K562 (cell line): ENCODE results near the gene VEGFA. TPM values are rescaled to one million over a fixed set of nuclear protein-coding genes. Genes with fewer than 3 reads are reported as not detected.

ENCODE experiments used
- ATAC-seq: fragments of 200-7000 bp; cut with Tn5 transposase; 3 replicates; pipeline ENCODE4 v1.9.1; 2020; ENCODE audit warnings: moderate library complexity
- BruUV-seq: library from RNA; stranded (reverse); fragments of 400-500 nt; replicated peaks from 2 replicates; lab custom pipeline; 2021; lab: Mats Ljungman, UMichigan
- CTCF ChIA-PET: fragments of 300-600 bp; formaldehyde crosslinking; extraction: SDS; loops from one replicate; lab custom pipeline; 2021; ENCODE audit warnings: low intra/inter-chr PET ratio; lab: Yijun Ruan, JAX
- POLR2A ChIA-PET: fragments of 300-600, 350-650 bp; sonication (Branson Sonifier 250); formaldehyde crosslinking; extraction: SDS; loops from one replicate; lab custom pipeline; 2021; ENCODE audit warnings: antibody characterized with exemption, inconsistent platforms; lab: Yijun Ruan, JAX
- DNase-seq, 4 experiments: peaks; one replicate each; pipeline versions ENCODE4 v3.0.0 to v3.0.0-alpha.2; 2011 to 2018; ENCODE audit warnings: low spot score in 3 of 4, mixed read lengths in 3 of 4; ENCODE audit errors: extremely low read depth in 1 of 4
- FAIRE-seq: peaks from 2 replicates; lab custom pipeline; 2011; peaks lifted over from hg19 to GRCh38; lab: Jason Lieb, UNC
- H2AFZ ChIP-seq: 2 replicates; pipeline ENCODE4 v1.6.0; 2011; ENCODE audit warnings: low read depth, low read length, control low read depth, inconsistent platforms
- H3K27ac ChIP-seq: fragments of 200-600 bp; 3 replicates; pipeline ENCODE4 v1.8.0; 2011; ENCODE audit warnings: low read depth, mild to moderate bottlenecking, control low read depth, inconsistent platforms, low read length, moderate library complexity, mixed read lengths; ENCODE audit errors: extremely low read depth
- H3K27me3 ChIP-seq, 2 experiments: fragments of 300-600 bp in 1 of 2; 2 replicates in 1 of 2; 3 replicates in 1 of 2; pipeline versions ENCODE4 v1.6.0 to v1.8.0; 2011; ENCODE audit warnings: inconsistent platforms in 2 of 2, low read length in 2 of 2, mild to moderate bottlenecking in 1 of 2, mixed read lengths in 1 of 2, moderate library complexity in 1 of 2; ENCODE audit not compliant: control insufficient read depth in 2 of 2, insufficient read depth in 2 of 2
- H3K36me3 ChIP-seq: fragments of 300-600 bp; 3 replicates; pipeline ENCODE4 v1.8.0; 2011; ENCODE audit warnings: mild to moderate bottlenecking, low read length, inconsistent platforms; ENCODE audit not compliant: control insufficient read depth, insufficient read depth
- H3K4me1 ChIP-seq, 2 experiments: fragments of 200-600 bp in 1 of 2; replicated peaks in 1 of 2; 2 replicates in 1 of 2; 3 replicates in 1 of 2; pipeline versions ENCODE4 v1.5.1 to v1.8.0; 2011; ENCODE audit warnings: inconsistent platforms in 2 of 2, low read length in 2 of 2, mild to moderate bottlenecking in 1 of 2, mixed read lengths in 1 of 2, moderate library complexity in 1 of 2; ENCODE audit not compliant: control insufficient read depth in 2 of 2, insufficient read depth in 2 of 2
- H3K4me2 ChIP-seq: 2 replicates; pipeline ENCODE4 v1.6.1; 2011; ENCODE audit warnings: low read length, control low read depth, inconsistent platforms, mixed read lengths; ENCODE audit not compliant: insufficient read depth
- H3K4me3 ChIP-seq: fragments of 200-600 bp; sonication (generic), shearing (Covaris generic); 2 replicates; pipeline ENCODE4 v1.5.1; 2016; ENCODE audit warnings: control low read depth, inconsistent platforms
- H3K79me2 ChIP-seq: fragments of 200-600 bp; 3 replicates; pipeline ENCODE4 v1.8.0; 2011; ENCODE audit warnings: low read length, inconsistent platforms; ENCODE audit not compliant: control insufficient read depth, insufficient read depth
- H3K9ac ChIP-seq, 2 experiments: 2 replicates each; pipeline versions ENCODE4 v1.6.0 to v1.6.1; 2011; ENCODE audit warnings: low read depth in 2 of 2, low read length in 2 of 2, control low read depth in 1 of 2, inconsistent platforms in 1 of 2, mild to moderate bottlenecking in 1 of 2, mixed read lengths in 1 of 2; ENCODE audit not compliant: insufficient read depth in 1 of 2
- H3K9me1 ChIP-seq: one replicate; pipeline ENCODE4 v1.6.0; 2011; ENCODE audit warnings: inconsistent platforms, mild to moderate bottlenecking, low read length, moderate library complexity; ENCODE audit not compliant: control insufficient read depth, insufficient read depth
- H3K9me3 ChIP-seq: replicated peaks from 2 replicates; pipeline ENCODE4 v1.5.1; 2011; ENCODE audit warnings: low read depth, low read length, inconsistent platforms; ENCODE audit not compliant: control insufficient read depth, insufficient read depth
- H4K20me1 ChIP-seq: replicated peaks from 2 replicates; pipeline ENCODE4 v1.6.1; 2011; ENCODE audit warnings: low read length, inconsistent platforms, mixed read lengths; ENCODE audit not compliant: control insufficient read depth, insufficient read depth
- GABPA ChIP-seq: fragments of 200-800 bp; sonication (Bioruptor generic); conservative IDR thresholded peaks from 2 replicates; pipeline ENCODE4 v1.6.1; 2016; ENCODE audit warnings: low read depth, missing genetic modification characterization, missing compliant biosample characterization
- HDAC2 ChIP-seq: fragments of 450-650 bp; IDR thresholded peaks from 2 replicates; pipeline ENCODE4 v1.6.1; 2016; ENCODE audit warnings: mild to moderate bottlenecking
- MCM3 ChIP-seq: fragments of 450-650 bp; IDR thresholded peaks from 2 replicates; pipeline ENCODE4 v1.6.1; 2016
- PHB ChIP-seq: fragments of 250-450 bp; sonication (Bioruptor Pico); IDR thresholded peaks from 2 replicates; pipeline ENCODE4 v1.5.0; 2021
- POLR2AphosphoS2 ChIP-seq: IDR thresholded peaks from 2 replicates; pipeline ENCODE4 v1.6.1; 2012; ENCODE audit warnings: low read length, improper control_type of control experiment
- TFAM ChIP-seq: fragments of 250-450 bp; sonication (Bioruptor Pico); conservative IDR thresholded peaks from 2 replicates; pipeline ENCODE4 v1.5.0; 2021; ENCODE audit warnings: mild to moderate bottlenecking, moderate library complexity
- ZNF134 ChIP-seq: fragments of 250-450 bp; sonication (Bioruptor Pico); conservative IDR thresholded peaks from 2 replicates; pipeline ENCODE4 v1.4.0; 2020
- ZNF507 ChIP-seq: conservative IDR thresholded peaks from 2 replicates; pipeline ENCODE4 v1.6.1; 2017; ENCODE audit warnings: missing genetic modification characterization, missing compliant biosample characterization
- WGBS: fragments of 100-300 bp; shearing (Covaris generic); methylation state at CpG from one replicate; pipeline ENCODE4 v1.1.6; 2016; ENCODE audit warnings: low coverage, mixed read lengths; ENCODE audit not compliant: insufficient coverage; ENCODE audit errors: missing lambda C conversion rate; 5-methylcytosine and 5-hydroxymethylcytosine counted together
- in situ Hi-C: fragments of 300-500 bp; cut with MboI; formaldehyde crosslinking; loops from 4 replicates; pipeline ENCODE4 v1.15.0; 2018; ENCODE audit warnings: inconsistent platforms, mixed read lengths
- intact Hi-C: fragments of 100-400 bp; cut with micrococcal nuclease; formaldehyde crosslinking; loops from 2 replicates; pipeline ENCODE4 v1.14.2; 2022
- polyA plus RNA-seq, 8 experiments: library from polyadenylated mRNA; depleted of rRNA in 4 of 8; stranded (reverse) in 5 of 8; unstranded in 3 of 8; fragments of >200 nt; fragmentation: Nextera tagmentation in 2 of 8; fragmentation: Illumina TruSeq in 1 of 8; extraction: Ambion mirVana in 2 of 8; extraction: Trizol in 1 of 8; gene quantifications; 2 replicates each; pipeline versions ENCODE4 v1.2.1 to v1.2.3, GENCODE V29; 2011 to 2014; ENCODE audit warnings: inconsistent platforms in 1 of 8, missing spikeins in 1 of 8
- total RNA-seq, 7 experiments: library from RNA; depleted of rRNA in 6 of 7; stranded (reverse); fragments of >200 nt in 6 of 7; fragmentation: Illumina TruSeq in 2 of 7; extraction: Trizol in 2 of 7; gene quantifications; 2 replicates each; pipeline versions ENCODE4 v1.2.1 to v1.2.3, GENCODE V29; 2011 to 2021; ENCODE audit warnings: low replicate concordance in 1 of 7
- TF ChIP-seq, protein P1 (sequence below), 2 experiments: fragments of 450-650 bp; IDR thresholded peaks; 2 replicates each; pipeline ENCODE4 v1.6.1; 2016; ENCODE audit warnings: mild to moderate bottlenecking in 2 of 2, borderline replicate concordance in 1 of 2, low read depth in 1 of 2, moderate library complexity in 1 of 2
- TF ChIP-seq, protein P2 (sequence below), 2 experiments: fragments of 450-650 bp in 1 of 2; sonication (generic) in 1 of 2; formaldehyde crosslinking in 1 of 2; IDR thresholded peaks in 1 of 2; conservative IDR thresholded peaks in 1 of 2; 2 replicates each; pipeline versions ENCODE4 v1.6.1 to v1.8.1; 2016 to 2023; ENCODE audit warnings: mild to moderate bottlenecking in 2 of 2, moderate library complexity in 2 of 2, inconsistent platforms in 1 of 2, missing genetic modification reagents in 1 of 2
- TF ChIP-seq, protein P3 (sequence below): sonication (generic); formaldehyde crosslinking; IDR thresholded peaks from 2 replicates; pipeline ENCODE4 v1.8.0; 2022; ENCODE audit warnings: mild to moderate bottlenecking, missing genetic modification reagents

VEGFA gene
- total and polyA plus RNA-seq, 9 of the 15 experiments (the other 6 are each of a cell fraction or from before 2014, with no cell fraction given): 14.0 to 271 (median 124) TPM

DNA sequence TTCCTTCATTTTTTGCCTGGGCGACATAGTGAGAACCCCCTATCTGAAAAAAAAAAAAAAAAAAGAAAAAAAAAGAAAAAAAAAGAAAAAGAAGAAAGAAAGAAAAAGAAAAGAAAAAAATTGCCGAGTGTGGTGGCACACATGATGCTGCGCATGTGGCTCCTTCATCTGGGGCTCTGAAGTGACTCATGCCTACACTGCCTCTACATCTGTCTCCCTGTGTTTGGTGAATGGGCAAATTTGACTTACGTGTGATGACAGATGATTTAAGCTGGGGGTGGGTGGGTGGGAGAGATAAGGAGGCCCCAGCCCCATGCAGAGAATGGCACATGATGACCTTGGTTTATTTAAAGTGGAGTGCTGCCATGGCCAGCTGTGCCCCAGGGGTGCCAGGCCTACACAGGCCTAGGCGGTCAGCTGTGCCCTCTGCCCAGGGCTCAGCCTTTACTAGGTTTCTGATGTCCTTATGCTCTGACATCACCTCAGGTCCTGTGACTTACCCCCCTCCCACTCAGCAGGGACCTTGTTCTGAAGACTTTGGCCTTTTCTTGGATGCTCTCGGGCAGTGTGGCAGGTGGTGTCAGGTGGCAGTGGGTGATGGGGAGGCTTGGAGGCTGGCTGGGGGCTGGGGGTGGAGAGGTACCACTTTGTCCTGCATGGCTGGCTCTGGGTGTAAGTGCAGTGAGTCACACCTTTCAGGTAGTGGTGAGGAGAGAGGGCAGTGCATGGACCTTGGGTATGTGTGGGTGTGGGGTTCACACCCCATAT is 41.1 kb downstream of the VEGFA start:
- no peaks in the 10 kb centered on the region for H3K36me3 ChIP-seq
- H3K4me2 ChIP-seq: no peak overlapping the region
- H3K27ac ChIP-seq: no peak overlapping the region
- H3K9me3 ChIP-seq: no peaks in the 10 kb centered on the region
- H3K4me3 ChIP-seq: no peak overlapping the region
- no peaks in the 10 kb centered on the region for H3K9me1 ChIP-seq
- FAIRE-seq (no peak), DNase-seq (peak in 1 of 4 experiments; percentile 41), ATAC-seq (no peak)
- no TSS peak for BruUV-seq
- no peaks in the 10 kb centered on the region for H3K79me2 ChIP-seq
- WGBS: 61% methylated on average over 6 of the region's 6 CpGs
- H3K4me1 ChIP-seq: peaks cover 15 to 20% of the 10 kb centered on the region in 2 experiments
- POLR2A ChIA-PET: interaction anchor here (0.7 kb wide), 1 partner anchor 122 kb away, joined by 3 read pairs; no protein-coding TSS in a partner anchor
- no peak overlapping the region for H3K9ac ChIP-seq
- no peaks in the 10 kb centered on the region for H3K27me3 ChIP-seq
- intact Hi-C loops (no loop called here), in situ Hi-C loops (no loop called here)
- CTCF ChIA-PET: no interaction called here
- no peak overlapping the region for H2AFZ ChIP-seq
- peaks cover 9% of the 10 kb centered on the region for H4K20me1 ChIP-seq
- TF ChIP-seq, protein P1, sequence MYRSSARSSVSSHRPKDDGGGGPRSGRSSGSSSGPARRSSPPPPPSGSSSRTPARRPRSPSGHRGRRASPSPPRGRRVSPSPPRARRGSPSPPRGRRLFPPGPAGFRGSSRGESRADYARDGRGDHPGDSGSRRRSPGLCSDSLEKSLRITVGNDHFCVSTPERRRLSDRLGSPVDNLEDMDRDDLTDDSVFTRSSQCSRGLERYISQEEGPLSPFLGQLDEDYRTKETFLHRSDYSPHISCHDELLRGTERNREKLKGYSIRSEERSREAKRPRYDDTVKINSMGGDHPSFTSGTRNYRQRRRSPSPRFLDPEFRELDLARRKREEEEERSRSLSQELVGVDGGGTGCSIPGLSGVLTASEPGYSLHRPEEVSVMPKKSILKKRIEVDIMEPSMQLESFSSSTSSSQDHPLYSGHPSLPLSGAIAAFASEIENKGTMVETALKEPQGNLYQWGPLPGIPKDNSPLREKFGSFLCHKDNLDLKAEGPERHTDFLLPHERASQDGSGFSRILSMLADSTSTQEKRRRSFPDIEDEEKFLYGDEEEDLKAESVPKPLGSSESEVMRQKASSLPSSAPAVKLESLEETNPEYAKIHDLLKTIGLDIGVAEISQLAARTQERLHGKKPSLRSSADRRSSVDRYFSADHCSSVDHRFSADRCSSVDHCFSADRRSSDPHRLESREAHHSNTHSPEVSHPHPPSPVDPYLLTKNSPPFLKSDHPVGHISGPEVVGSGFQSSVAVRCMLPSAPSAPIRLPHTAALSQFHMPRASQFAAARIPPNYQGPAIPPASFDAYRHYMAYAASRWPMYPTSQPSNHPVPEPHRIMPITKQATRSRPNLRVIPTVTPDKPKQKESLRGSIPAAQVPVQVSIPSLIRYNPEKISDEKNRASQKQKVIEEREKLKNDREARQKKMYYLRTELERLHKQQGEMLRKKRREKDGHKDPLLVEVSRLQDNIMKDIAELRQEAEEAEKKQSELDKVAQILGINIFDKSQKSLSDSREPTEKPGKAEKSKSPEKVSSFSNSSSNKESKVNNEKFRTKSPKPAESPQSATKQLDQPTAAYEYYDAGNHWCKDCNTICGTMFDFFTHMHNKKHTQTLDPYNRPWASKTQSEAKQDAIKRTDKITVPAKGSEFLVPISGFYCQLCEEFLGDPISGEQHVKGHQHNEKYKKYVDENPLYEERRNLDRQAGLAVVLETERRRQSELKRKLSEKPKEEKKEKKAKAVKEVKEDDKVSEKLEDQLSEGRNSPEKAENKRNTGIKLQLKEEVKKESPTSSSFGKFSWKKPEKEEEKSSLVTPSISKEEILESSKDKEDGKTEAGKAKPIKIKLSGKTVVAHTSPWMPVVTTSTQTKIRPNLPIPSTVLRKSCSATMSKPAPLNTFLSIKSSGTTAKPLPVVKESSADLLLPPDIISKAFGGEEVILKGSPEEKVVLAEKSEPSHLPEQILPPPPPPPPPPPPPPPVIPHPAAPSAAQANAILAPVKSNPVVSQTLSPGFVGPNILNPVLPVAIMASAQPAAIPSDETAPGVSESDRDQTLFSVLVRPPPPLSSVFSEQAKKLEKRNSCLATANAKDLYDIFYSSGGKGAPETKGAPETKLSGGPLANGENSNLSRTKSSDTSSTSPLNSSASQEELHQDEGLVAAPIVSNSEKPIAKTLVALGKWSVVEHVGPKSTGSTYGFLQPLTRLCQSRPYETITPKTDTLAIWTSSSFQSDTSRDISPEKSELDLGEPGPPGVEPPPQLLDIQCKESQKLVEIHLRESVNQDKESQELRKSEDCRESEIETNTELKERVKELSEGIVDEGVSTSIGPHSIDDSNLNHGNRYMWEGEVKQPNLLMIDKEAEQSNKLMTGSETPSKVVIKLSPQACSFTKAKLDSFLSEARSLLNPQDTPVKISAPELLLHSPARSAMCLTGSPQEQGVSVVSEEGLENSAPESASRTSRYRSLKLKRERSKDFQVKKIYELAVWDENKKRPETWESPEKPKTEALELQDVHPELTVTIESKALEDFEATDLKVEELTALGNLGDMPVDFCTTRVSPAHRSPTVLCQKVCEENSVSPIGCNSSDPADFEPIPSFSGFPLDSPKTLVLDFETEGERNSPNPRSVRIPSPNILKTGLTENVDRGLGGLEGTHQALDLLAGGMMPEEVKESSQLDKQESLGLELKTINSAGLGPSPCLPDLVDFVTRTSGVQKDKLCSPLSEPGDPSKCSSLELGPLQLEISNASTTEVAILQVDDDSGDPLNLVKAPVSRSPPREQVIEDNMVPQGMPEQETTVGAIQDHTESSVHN (IDR thresholded peaks at IDR 0.05; ENCODE audit: borderline replicate concordance in 1 of 2, low read depth in 1 of 2): no peak
- TF ChIP-seq GABPA (tag): no peak
- no peak for TF ChIP-seq POLR2AphosphoS2
- no peak for TF ChIP-seq ZNF134 (CRISPR knock-in tag)
- TF ChIP-seq, protein P2, sequence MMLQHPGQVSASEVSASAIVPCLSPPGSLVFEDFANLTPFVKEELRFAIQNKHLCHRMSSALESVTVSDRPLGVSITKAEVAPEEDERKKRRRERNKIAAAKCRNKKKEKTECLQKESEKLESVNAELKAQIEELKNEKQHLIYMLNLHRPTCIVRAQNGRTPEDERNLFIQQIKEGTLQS (IDR thresholded peaks at IDR 0.05): peak; percentile 21; the same call in 1 of the 2 replicates
- TF ChIP-seq, protein P2 (CRISPR knock-in tag; conservative IDR thresholded peaks at IDR 0.05): no peak
- TF ChIP-seq PHB (CRISPR knock-in tag): no peak
- TF ChIP-seq HDAC2: no peak
- no peak for TF ChIP-seq MCM3
- TF ChIP-seq, protein P3, sequence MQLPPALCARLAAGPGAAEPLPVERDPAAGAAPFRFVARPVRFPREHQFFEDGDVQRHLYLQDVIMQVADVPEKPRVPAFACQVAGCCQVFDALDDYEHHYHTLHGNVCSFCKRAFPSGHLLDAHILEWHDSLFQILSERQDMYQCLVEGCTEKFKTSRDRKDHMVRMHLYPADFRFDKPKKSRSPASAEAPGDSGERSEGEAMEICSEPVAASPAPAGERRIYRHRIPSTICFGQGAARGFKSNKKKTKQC (CRISPR knock-in tag): peak; percentile 67; the same call in 1 of the 2 replicates
- TF ChIP-seq ZNF507 (tag): no peak
- no peak for TF ChIP-seq TFAM
